ENCODE measurements around the gene EPYC.
"Not testable (repeated sequence)": the region's sequence is repeated elsewhere in the genome, so short reads cannot be mapped to it uniquely, and the experiment has no call there.

The EPYC gene

DNA sequence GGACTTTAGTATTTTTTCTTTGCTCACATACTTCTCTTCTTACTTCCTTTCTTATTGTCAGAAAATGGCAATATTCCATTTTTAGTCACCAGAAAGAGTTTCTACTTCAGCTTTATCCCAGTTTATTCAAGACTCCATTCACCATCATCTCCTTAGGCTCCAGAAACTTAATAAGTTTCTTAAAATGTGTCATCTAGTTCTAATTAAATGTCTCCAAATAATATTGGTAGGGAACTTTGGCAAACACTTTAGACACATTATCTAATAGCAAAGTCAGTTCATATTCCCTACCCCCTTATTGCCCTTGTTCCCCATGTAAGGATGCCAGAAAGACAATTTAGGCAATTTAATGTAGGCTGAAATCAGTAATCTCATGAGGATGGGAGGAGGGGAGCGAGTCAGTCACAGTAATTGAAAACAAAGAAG is 15.1 kb downstream of the EPYC start:
- DNase-seq: no peak

DNA sequence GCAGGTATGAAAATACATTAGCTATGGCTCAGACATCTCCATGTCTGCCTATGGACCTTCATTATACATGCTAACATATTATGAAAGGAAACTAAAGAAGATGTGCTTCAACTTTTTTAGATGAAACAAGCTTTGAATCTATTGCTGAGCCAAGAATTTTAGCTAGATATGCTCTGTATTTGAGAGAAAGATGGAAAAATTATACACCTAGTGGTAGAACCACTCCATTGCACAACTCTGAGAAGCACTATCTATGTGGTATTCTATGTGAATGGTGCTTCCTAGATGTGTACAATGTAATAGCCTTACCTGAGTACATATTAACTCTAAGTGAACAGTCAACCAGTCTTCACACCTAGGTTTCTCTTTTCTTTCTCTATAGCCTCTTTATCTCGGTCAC is 17.3 kb downstream of the EPYC start:
- DNase-seq: no peak

DNA sequence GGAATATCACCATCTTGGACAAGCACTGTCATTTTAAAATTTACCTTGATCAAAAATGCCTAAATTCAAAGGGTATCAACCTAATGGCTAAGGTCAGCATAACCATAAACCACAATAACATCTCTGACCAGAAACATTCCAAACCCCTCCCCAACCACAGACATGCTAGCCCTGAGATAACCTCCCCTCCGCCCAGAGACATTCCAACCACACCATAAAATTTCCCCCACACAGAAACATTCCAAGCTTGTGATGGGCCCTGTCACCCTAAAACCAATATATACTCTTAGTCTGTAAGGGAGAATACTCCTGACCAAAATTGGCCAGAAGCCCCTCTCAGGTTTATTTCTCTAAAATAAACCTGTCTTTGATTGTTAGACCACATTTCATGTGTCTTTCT is 17.7 kb downstream of the EPYC start:
- no peak for DNase-seq

DNA sequence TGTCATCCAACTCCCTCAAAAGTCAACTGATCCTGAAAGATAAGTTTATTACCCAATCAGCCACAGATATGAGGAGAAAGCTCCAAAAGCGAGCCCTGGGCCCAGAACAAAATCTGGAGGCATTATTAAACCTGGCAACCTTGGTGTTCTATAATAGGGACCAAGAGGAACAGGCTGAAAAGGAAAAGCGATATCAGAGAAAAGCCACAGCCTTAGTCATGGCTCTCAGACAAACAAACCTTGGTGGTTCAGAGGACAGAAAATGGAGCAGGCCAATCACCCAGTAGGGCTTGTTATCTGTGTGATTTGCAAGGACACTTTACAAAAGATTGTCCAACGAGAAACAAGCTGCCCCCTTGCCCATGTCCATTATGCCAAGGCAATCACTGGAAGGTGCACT is 19.4 kb downstream of the EPYC start:
- not testable (repeated sequence) for DNase-seq

DNA sequence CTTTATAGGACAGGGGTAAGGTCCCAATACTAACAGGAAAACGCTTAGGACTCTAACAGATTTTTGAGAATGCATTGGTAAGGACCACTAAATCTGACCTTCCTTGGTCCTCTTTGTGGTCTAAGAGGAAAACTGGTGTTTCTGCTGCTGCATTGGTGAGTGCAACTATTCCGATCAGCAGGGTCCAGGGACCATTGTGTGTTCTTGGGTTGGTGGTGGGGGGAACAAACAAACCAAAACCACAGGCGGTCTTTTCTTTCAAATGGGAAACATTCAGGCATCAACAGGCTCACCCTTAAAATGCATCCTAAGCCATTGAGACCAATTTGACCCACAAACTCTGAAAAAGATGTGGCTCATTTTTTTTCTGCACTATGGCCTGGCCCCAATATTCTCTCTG is 20.7 kb downstream of the EPYC start:
- DNase-seq: no peak

DNA sequence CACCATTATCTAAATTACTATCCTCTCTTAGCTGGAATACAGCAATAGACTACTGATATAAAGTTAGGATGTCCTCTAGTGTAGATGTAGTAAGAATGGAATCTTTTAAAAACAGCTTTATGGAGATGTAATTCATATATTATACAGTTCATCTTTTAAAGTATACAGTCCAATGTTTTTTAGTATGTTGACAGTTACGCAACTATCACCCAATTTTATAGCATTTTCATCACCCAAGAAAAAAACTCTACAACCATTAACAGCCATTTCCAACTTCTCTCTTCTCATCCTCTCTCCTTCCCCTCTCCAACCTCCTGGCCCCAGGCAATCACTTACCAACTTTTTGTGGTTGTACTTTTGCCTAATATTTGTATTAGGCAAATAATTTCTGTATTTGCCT is 22.6 kb downstream of the EPYC start:
- no peak for DNase-seq

DNA sequence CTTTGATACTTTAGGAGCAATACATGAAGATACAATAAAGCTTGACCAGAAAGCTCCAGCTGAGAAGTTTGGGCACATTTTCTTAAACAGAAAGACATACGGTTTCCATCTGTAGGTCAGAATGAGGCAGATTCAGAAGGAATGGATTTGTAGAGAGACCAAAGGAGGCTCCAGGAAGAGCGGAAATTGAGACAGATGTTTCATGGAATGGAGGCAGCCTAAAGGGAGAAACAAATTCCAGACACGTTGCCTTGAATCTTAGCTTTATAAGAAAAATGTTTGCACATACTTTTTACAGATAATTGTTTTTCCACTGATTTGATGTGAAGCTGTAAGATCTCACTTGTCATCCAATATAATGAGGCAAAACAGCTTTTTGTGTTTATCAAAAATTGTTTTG is 24.8 kb downstream of the EPYC start:
- no peak for DNase-seq

DNA sequence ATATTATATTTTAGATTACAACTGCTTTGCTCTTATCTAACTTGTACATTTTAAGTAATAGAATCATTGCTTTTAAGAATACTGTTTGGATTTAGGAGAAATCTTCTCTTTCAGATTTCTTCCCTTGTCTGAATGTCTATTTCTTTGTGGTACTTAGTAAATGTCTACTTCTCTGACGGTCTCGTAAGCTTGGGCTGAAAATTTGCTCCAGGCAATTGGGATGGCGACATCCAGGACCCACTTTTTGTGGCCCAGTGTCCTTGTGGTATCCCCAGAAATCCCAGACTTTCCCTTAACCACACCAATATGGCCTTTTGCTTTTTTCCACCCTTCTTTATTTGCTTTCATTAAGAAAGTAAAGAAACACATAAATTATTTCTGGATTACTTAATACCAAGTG is 25.8 kb downstream of the EPYC start:
- DNase-seq: no peak

DNA sequence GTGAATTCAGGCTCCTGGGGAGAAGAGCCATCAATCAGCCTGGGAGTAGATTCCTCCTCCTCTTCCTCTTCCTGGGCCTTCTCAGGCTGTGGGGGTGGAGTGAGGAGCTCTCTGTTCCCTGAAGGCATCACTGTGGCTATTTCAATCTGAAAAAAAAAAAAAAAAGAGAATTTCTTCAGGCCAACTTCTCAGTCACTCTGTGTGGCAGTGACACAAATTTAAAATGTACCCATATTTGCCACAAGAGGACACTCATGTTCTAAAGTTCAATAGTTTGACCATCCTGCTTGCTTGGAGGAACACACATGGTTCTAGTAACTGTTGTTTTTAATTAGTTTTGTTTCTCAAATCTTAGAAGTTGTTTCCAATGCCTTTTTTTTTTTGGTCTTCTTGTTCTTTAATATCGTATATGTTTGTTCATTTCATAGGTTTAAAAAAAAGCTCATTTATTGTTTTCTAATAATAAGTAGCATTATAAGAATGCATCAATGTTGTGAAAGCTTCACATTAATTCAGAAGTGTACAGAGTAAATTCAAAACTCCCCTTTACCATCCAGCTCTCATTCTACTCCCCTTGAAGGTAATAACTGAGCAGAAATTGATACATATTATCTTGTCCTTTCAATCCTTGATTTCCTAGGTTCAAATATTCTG is 26.5 kb downstream of the EPYC start:
- no peak for DNase-seq

DNA sequence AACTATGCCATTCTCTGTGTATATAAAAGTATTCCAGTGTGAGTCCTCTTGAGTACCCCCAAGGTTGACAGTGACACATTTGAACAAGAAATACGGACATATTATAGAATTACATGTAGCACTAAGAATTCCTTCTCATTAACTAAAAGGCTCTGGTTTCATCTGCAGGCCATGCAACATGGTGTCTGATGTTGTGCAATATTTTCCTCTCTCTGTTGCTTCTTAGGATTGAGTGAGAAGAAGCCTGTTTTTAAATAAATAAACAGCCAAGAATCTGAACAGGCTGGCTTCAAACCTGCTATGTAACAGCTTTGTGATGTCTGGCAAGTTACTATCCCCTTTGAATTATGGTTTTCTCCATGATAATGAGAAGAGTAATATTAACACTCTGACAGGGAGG is 27.5 kb downstream of the EPYC start:
- no peak for DNase-seq

DNA sequence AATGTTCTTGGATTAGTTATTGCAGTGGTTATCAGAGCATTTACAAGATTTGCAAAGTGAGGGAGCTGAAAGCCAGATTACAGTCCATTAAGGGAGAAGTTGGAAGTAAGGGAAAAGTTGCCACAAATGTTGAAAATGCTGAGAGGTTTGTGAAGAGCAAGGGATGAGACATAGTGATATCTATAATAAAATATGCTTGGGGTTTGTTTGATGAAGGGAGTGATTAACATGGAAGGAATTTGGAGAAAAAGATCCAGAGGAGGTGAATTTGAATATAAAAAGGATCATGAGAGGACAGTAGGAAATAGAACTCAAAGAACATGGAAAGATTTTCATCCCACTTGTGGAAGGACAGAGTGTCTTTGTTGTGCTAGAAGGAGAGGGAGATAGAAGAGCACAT is 30.5 kb downstream of the EPYC start:
- no peak for DNase-seq

DNA sequence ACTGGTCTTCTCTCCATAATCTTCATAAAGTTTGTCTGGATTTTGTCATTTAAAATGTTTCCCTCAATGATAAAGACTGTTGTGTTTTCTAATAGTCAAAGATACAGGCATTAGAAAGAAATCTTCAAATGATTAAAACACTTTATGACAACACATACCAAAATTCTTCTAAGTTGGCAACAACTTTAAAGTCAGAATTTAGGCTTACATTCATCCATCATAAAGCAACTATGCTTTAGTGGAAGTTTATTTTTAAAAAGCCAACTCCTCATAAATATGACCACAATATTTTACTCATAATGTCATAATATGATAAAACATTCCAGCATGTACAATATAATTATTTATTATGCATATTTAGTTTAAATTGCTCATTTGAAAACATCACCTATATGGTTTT is 32.5 kb downstream of the EPYC start:
- DNase-seq: no peak

DNA sequence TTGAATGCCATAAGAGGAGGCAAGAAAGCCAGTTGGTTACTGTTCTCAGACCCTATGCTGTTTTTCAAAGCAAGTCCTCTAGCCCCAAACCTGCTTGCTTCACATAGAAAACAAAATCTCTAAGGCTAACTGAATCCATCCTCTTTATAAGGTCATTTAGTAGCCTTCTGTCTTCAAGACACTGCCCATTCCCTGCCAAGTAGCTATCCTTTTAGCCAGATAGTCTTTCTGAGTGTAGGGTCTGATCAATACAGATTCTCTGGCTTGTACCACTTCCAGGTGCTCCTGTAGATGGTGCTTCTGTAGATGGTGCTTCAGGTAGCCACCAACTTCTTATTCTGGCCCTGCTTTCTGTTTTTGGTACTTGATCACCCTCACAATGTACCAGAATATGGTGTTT is 33.9 kb downstream of the EPYC start:
- DNase-seq: no peak

DNA sequence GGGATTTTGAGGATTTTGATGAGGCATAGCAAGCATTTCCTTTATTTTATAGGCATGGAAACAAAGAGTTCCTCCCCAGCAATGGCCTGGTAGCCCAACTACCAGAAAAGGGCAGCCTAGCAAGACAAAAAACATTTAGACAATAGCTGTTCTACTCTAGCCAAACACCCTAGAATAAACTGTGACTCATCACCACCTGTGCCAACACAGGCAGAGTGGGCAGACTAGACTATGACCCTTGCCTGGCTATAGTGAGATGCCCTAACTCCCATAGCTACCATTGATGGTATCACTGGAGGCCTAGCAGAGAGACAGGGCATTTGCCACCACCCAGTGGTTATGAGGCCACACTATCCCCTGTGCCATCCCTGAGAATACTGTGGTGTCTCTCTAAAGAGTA is 34.3 kb downstream of the EPYC start:
- no peak for DNase-seq

DNA sequence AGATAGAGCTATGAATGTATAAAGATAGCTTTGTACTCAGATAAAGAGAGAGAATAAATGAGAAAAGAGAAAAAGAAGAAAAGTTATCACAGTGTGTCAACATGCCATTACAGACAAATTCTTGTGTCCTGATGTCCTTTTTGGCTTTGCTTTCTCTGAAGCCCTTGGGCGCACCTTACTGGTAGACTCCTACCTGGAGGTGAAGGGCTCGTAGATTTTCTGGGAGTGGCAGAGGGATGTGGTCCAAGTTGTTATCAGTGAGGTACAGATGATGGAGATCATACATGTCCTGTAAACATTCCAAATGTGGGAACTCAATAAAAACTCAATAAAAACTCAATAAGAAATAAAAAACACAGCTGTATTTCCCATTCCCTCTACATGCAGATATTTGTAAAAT is 34.9 kb downstream of the EPYC start:
- no peak for DNase-seq

DNA sequence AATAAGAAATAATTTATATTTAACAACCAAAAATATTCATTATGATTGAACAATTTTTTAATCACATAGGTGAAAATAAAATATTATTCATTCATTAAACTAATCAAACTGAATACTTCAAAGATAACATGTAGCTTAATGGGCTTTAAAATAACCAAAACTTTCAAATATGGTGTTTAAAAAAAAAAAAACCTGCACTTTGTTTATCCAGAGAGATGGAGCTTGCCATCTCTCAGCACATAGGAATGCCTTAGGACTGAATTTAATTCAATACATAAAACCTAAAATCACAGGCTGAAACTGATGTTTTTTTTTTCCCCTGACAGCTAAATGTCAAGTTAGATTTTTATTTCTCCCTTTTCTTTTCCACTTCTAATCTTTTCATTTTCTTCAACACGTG is 35.4 kb downstream of the EPYC start:
- no peak for DNase-seq

DNA sequence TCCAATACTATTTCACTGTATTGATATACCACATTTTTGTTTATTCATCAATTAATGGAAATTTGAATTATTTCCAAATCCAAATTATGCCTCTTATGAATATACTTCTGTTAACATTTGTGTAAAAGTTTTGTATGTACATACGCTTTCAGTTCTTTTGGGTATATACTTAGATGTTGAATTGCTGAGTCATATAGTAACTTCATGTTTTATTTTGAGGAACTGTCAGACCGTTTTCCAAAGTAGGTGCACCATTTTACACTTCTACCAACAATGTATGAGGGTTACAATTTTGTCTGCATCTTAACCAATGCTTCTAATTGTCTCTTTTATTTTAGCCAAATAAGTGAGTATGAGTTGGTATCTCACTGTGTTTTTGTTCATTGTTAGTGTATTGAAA is 39.6 kb downstream of the EPYC start:
- DNase-seq: no peak

DNA sequence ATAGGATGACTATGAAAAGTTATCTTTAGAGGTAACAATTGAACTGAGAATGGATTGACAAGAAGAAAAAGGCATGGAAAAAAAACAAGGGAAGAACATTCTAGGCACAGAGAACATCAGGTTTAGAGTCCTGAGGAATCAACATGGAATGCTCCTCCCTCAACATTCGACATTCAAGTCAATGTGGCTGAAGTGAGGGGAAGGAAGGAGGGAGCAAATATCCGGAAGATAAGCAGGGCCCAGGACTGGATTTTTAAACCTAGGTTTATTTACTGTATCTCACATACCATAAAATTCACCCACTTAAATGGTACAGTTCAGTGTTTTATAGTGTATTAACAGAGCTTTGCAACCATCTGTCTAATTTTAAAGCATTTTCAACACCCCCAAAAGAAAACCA is 40.2 kb downstream of the EPYC start:
- no peak for DNase-seq

DNA sequence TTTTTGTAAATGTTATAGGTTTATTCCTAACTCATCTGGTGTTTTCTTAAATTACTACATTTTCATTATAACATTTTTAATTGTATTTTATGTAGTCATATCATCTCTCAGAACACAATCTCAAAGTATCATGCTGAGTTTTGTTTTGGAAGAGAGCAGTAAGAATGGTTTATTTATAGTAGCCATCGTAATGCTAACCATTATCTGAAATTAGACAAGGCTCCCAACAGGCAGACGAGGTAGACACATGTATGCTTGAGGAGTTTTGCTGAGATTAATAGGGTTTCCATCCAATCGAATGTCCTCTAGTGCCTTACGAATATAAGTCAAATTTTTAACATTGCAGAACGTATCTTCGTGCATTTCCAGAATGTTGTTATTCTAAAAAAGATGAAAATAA is 40.8 kb downstream of the EPYC start:
- DNase-seq: no peak

DNA sequence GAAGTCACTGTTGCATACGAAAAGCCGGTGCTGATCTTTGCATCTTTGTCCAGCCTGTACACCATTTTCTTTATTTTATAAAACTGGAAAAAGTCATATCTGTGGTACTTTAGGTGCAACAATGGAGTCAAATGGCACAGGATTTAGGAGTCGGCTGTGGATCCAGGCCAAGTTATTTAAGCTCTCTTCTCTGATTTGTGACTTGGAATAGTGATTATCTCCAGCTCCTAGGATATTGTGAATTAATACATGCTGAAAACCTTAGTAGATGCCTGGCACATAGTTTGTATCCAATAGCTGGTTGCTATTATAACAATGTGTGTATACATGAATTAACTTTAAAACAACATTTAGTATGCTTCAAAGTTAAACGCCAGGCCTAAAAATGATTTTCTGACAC is 43.6 kb downstream of the EPYC start:
- no peak for DNase-seq

DNA sequence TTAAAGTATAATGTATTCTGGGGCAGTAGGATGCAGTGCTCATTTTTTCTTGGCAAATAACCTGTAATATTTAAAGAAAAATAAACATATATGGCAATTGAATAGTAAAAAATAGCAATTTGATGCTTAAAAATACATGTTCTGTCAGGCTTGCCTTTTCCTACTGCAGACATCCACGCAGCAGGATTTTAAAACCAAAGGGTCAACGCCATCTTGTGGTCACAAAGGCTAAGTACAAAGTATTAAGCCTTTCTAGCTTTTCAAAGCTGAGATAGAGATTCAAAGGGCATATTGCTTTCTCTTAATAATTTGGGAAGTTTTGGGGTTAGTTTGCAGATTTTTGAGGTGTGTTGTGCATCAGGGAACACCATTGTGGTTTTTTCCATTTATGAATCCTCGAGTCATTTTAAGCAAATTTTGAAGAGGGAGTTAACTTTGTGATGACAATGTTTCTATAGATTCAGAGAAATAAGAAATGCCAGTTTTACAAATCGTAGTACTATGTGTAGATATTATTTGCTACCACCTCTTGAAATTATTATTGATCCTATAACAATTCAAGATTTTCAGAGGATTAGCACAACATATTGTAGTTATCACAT is 45.1 kb downstream of the EPYC start:
- DNase-seq: no peak

DNA sequence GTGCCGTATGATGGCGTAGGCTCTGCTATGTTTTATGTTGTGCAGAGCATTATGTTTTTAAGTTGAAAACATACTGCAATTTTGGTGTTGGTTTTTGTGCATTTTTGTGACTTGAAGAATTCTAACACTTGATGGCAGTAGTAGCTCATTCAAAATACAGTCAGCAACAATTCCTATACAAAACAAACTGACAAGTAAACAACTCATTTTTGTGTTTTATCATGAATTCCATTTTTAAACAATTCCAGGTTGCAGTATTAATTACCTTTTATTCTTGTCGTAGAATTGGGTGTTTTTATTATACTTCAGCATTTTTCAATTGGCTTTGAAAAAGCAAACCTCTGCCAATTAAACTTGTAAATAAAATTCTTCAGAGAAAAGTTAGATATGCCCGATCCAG is 45.7 kb downstream of the EPYC start:
- no peak for DNase-seq

DNA sequence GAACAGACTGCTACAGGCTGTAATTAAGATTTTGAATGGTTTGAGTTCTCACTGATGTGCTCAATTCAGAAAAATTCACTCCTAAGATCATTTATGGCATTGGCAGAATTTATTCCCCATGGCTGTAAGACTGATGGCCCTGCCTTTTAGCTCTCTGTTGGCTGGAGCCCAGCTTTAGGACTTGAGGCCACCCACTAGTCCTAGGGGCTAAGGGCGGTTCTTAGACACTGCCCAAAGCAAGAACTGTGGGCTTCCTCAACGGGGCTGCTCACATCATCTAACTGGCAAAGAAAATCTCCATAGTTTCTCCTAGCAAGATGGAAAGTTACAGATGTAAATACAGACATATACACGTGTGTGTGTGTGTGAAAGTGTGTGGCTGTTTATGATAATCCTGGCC is 46.4 kb downstream of the EPYC start:
- no peak for DNase-seq

DNA sequence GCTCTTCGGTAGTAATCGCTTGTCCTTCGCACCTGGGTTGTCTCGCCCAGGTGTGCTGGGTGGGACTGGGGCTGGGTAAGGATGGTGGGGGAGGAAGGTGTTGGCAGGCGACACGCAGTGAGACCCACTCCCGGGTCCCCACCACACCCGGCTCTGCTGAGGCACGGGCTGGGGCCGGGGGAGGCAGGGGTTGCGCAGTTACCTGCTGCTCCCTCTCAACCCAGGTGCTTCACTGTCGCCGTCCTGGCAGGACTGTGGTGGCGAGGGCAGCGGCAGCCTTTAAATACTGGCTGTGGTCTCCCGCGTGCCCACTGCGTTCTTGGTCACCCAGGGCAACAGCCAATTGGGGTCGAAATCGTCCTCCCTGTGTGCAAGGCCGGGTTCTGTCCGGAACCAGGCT is 49.9 kb downstream of the EPYC start, which contains the start of gene CCER1:
CCER1 (minus strand) TSS at position 256 of the 400 bp plus-strand sequence. CDS start 434 bp downstream, outside the sequence.
- DNase-seq: no peak

DNA sequence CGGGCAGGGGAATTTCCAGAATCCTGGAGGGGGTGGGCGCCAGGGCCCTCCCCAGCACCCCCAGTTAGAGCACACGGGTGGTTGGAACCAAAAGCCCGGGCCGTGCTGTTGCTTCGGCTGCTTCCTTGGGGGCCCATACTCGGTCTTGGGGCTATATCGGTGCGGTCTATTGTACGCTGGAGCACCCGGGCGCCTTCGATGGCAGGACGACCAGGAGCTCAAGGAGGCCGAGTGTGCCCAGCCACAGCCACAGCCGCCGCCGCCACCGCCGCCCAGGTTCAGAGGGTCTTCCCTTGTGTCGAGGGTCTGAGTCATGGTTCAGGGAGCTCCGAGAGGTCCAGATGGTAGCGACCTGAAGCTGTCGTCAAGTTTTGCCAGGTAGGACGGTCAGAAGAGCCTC is 50.3 kb downstream of the EPYC start:
- no peak for DNase-seq

Data from stimulated activated CD4-positive, alpha-beta T cell treated with anti-CD3 and anti-CD28 coated beads, Interleukin-4, amount 100 ng/mL, for 4 hours (primary cell).